ENCODE measurements around the gene SMKR1. TPM values are rescaled to one million over a fixed set of nuclear protein-coding genes. Genes with fewer than 3 reads are reported as not detected.

Gene SMKR1
- total and polyA plus RNA-seq, 2 of the 8 experiments (the other 6 are each of a cell fraction or from before 2014, with no cell fraction given) = 0.39 to 1.6 TPM

GRCh38 chr7:129493555-129493954 is 8.8 kb upstream of the SMKR1 start:
- no peak overlapping the region for H4K91ac ChIP-seq (replicated peaks; ENCODE audit: insufficient read length, low read length)
- no peak overlapping the region for H3K23ac ChIP-seq (ENCODE audit: insufficient read length)
- H3K4me1 ChIP-seq (replicated peaks in 1 of 4; ENCODE audit: control insufficient read depth in 3 of 4, insufficient read depth in 4 of 4, low read length in 3 of 4) = no peaks in the 10 kb centered on the region
- H3K4ac ChIP-seq (replicated peaks; ENCODE audit: insufficient read length, low read depth, low read length) = no peak overlapping the region
- no peaks in the 10 kb centered on the region for H3K79me1 ChIP-seq (ENCODE audit: low read depth, low read length)
- ChIA-PET POLR2A (ENCODE audit: partially characterized antibody) (no interaction called here), CTCF (ENCODE audit: partially characterized antibody) (interaction anchor here (0.6 to 1.5 kb wide), 11 partner anchors 8 to 275 kb away, joined by 3 to 6 read pairs (median 4); partner anchors contain the start of gene NRF1)
- H2BK5ac ChIP-seq (ENCODE audit: low read depth, low read length) = no peak overlapping the region
- H3K4me2 ChIP-seq (ENCODE audit: insufficient read depth in 1 of 2, low read depth in 2 of 2, low read length in 2 of 2) = no peak overlapping the region
- H3K4me3 ChIP-seq (ENCODE audit: extremely low read depth in 1 of 4, insufficient read depth in 2 of 4, low read depth in 3 of 4, low read length in 4 of 4) = no peak overlapping the region
- no peak overlapping the region for H3K9ac ChIP-seq (replicated peaks in 1 of 4; ENCODE audit: extremely low read depth in 1 of 4, low read depth in 3 of 4, low read length in 3 of 4)
- H2BK120ac ChIP-seq (replicated peaks; ENCODE audit: low read depth, low read length) = no peak overlapping the region
- H3K9me3 ChIP-seq (ENCODE audit: insufficient read depth in 2 of 2, low read depth in 1 of 2, low read length in 1 of 2) = no peaks in the 10 kb centered on the region
- H3K79me2 ChIP-seq (ENCODE audit: control insufficient read depth in 1 of 2, insufficient read depth in 2 of 2, low read length in 2 of 2) = no peaks in the 10 kb centered on the region
- H3K27ac ChIP-seq (ENCODE audit: low read depth, low read length) = no peak overlapping the region
- WGBS, 2 experiments (ENCODE audit: extremely low coverage in 1 of 2, insufficient coverage in 1 of 2, insufficient read length in 1 of 2, insufficient replicate concordance in 2 of 2, low coverage in 1 of 2, low lambda C conversion rate in 2 of 2, missing lambda C conversion rate in 1 of 2) = 86% methylated on average over 1 of the region's 1 CpG; no CpG with 5 or more reads in 1 of the 2 experiments
- no peak overlapping the region for H4K8ac ChIP-seq (ENCODE audit: extremely low read depth, insufficient read depth, low read length)
- no peak overlapping the region for H2AFZ ChIP-seq (ENCODE audit: low read length)
- H3K56ac ChIP-seq (replicated peaks; ENCODE audit: insufficient read length, low read depth, low read length) = no peak overlapping the region
- H3K36me3 ChIP-seq (ENCODE audit: control insufficient read depth in 2 of 4, insufficient read depth in 4 of 4, low read length in 3 of 4) = no peaks in the 10 kb centered on the region
- H2BK20ac ChIP-seq (ENCODE audit: low read length) = no peak overlapping the region
- no peak overlapping the region for H2BK15ac ChIP-seq (ENCODE audit: low read length)
- no peak overlapping the region for H4K5ac ChIP-seq (ENCODE audit: insufficient read length, low read depth, low read length)
- no peak for TF ChIP-seq SAP30 (IDR thresholded peaks at IDR 0.05; ENCODE audit: insufficient read depth, insufficient replicate concordance, low read length)
- TF ChIP-seq CTCF (IDR thresholded peaks at IDR 0.05; ENCODE audit: control extremely low read depth in 1 of 3, insufficient read depth in 1 of 3, low read depth in 1 of 3, low read length in 3 of 3) = peak in 2 of 3 experiments; percentile 20 to 36; a peak in 2 of 4 replicates
- TF ChIP-seq ZNF274 (IDR thresholded peaks at IDR 0.05; ENCODE audit: borderline replicate concordance, extremely low read depth, low read length) = no peak
- no peak for TF ChIP-seq PHF8 (conservative IDR thresholded peaks at IDR 0.05; ENCODE audit: low read depth, low read length)
- TF ChIP-seq RAD21 (IDR thresholded peaks at IDR 0.05 in 1 of 2, conservative IDR thresholded peaks at IDR 0.05 in 1 of 2; ENCODE audit: low read depth in 2 of 2, low read length in 2 of 2) = peak; percentile 22 to 40; a peak in 2 of 4 replicates
- DNase-seq (ENCODE audit: low read depth in 1 of 2, low spot score in 2 of 2) (no peak), FAIRE-seq (no peak)
- H2AK5ac ChIP-seq (ENCODE audit: low read depth, low read length) = no peak overlapping the region
- no peak overlapping the region for H2BK12ac ChIP-seq (ENCODE audit: low read depth, low read length)
- no peaks in the 10 kb centered on the region for H4K20me1 ChIP-seq (replicated peaks in 1 of 2; ENCODE audit: control insufficient read depth in 1 of 2, insufficient read depth in 2 of 2, low read length in 2 of 2)
- no peaks in the 10 kb centered on the region for H3K27me3 ChIP-seq (replicated peaks in 1 of 4; ENCODE audit: control insufficient read depth in 3 of 4, extremely low read depth in 1 of 4, insufficient read depth in 3 of 4, low read length in 3 of 4)
- no peaks in the 10 kb centered on the region for H3K23me2 ChIP-seq (ENCODE audit: low read depth, low read length)
- no peak overlapping the region for H3K14ac ChIP-seq (ENCODE audit: insufficient read length)
- no peak overlapping the region for H3K18ac ChIP-seq (ENCODE audit: extremely low read depth, low read length)
